Renal cortex interstitium (tissue), 11 donors: ENCODE data around the gene PAAF1. TPM values are rescaled to one million over a fixed set of nuclear protein-coding genes. Genes with fewer than 3 reads are reported as not detected.

Source experiments
- DNase-seq, 11 donors: peaks; one replicate each; pipeline ENCODE4 v3.0.0-alpha.2; 2013; ENCODE audit warnings: low read depth in 9 of 11, low spot score in 4 of 11; ENCODE audit errors: extremely low read depth in 1 of 11
- polyA plus RNA-seq, 3 donors: library from polyadenylated mRNA; unstranded; fragments of 120-200 nt; gene quantifications; one replicate each; pipeline ENCODE4 v1.2.1, GENCODE V29; 2013; ENCODE audit not compliant: insufficient read length in 3 of 3

PAAF1 gene
- polyA plus RNA-seq, 3 donors, result 32.9 to 39.7 (median 36.0) TPM

DNA sequence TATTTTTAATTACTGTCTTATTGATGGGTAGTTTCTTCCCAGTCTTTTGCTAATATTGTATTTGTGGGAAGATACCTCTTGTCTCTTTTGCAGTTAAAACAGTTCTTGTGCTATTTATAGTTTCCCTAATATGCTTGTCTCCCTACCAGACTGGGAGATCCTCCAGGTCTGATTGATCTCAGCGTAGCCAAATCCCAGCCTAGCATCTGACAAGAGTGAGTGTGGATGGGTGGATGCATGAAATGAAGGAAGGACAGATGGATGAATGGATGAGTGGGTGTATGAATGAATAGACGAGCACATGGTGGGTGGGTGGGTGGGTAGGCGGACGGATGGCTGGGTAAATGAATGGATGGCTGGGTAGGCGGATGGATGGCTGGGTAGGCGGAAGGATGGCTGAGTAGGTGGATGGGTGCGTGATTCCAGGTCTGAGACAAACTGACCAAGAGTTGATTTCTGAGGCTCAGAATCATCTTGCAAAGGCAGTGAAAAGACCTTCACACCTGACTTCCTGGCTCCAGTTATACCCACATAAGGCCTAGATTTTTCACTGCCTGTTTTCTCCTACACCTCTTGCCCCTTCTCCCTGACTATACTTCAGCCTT, 85.4 kb downstream of the PAAF1 start:
- DNase-seq, result no peak

GRCh38 chr11:73963861-73964260, 87.1 kb downstream of the PAAF1 start:
- no peak for DNase-seq

DNA sequence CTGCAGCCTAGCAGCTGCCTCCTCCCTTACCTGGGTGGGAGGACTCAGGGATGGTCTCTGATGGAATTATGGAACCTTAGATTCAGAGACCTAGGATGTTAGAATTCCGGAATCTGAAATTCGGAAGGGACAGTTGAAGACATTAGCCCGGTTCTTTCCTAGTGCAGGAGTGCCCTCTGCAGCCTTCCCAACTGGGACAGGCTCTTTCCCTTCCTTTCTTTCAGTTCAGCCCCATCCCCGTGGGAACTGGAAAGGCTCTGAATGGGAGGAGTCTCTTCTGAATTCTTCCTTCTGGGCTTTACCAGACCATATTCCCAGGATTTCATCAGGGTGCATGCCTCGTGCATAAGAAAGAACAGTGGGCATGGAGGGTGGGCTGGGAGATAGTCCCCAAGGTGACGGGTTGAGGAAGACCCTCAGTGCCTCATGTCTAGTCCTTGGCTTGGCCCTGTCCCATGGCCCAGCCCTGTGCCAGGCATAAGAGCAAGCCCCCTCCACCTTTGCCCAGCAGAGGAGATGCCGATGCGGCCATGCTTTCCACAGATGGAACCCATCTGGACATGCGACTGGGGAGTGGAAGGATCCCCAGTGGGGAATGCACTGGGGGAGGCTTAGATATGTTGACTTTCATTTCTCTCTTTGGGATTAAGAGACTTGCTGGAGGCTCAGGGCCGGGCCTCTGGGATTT, 88.4 kb downstream of the PAAF1 start:
- DNase-seq, result no peak

DNA sequence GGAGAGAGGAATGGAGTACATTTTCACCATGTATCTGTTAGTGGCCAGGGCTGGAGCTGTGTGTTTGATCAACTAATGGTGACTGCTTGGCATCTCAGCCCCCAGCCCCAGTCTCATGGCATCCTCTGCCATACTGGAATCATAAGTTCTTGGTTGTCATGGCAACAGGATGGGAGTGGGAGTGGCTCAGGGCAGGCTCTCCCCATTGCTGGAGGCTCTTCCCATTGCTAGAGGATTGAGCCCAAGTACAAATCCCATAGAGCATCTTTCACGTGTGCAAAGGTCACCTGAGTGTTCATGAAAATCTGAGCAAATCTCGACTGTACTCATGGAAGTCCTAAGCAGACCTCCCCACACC, 88.9 kb downstream of the PAAF1 start:
- no peak for DNase-seq

- no peak for DNase-seq
These were observed 91.7 kb downstream of the PAAF1 start for GRCh38 chr11:73968356-73968966.

- no peak for DNase-seq
These were observed 92.3 kb downstream of the PAAF1 start for GRCh38 chr11:73969091-73969490.

GRCh38 chr11:73969991-73970800, 93.4 kb downstream of the PAAF1 start:
- DNase-seq, result no peak

- no peak for DNase-seq
These were observed 94.4 kb downstream of the PAAF1 start for GRCh38 chr11:73971175-73971719.

- no peak for DNase-seq
These were observed 95.4 kb downstream of the PAAF1 start for GRCh38 chr11:73972187-73972586.

DNA sequence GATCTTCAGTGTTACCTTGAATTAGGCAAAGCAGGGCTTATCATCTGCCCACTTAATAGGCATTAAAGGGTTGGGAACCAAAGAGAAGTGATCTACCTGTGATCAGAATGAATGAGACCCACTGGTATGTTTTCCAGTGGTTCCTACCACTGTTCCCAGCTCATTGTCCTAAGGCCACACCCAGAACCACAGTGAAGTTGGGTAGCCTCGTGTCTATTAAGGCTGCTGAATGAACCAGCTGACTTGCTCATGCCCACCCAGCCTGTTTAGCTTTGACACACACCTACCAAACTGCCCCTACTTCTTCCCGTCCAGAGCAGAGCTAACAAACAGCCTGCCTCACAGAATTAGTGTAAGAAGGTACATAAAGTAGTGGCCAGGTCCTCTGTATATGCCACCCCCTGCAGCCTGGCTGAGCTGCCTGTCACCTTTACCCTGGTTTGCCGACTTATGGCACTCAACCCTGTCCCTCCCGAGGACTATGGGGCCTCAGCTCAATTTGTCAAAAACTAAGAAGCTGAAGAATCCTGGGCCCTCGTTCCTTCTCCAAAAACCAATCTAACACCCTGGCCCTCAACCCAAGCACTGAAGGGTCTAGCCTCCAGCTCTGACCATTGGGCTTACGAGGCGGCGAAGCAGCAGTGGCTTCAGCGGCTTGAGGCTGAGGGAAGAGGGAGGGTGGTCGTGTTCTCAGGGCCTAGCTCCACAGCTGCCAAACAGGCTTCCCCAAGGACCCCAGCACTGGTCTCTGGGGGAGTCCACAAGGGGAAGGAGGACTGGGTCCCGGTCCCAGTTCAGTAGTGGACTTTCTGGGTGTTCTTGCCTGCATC, 96.0 kb downstream of the PAAF1 start:
- no peak for DNase-seq

- no peak for DNase-seq
These were observed 98.0 kb downstream of the PAAF1 start for GRCh38 chr11:73974604-73975478.

DNA sequence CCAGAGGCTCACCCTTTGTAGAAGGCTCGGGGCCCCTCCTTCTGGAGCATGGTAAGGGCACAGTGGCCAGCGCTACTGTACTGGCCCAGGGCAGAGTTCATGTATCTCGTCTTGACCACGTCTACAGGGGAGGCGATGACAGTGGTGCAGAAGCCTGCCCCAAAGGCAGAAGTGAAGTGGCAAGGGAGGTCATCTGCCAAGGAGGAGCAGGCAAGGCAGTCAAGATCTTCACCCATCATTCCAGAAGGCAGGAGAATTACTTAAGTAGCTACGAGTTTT, 98.6 kb downstream of the PAAF1 start:
- no peak for DNase-seq

- DNase-seq, result no peak
These were observed 99.8 kb downstream of the PAAF1 start for GRCh38 chr11:73976451-73977151.

DNA sequence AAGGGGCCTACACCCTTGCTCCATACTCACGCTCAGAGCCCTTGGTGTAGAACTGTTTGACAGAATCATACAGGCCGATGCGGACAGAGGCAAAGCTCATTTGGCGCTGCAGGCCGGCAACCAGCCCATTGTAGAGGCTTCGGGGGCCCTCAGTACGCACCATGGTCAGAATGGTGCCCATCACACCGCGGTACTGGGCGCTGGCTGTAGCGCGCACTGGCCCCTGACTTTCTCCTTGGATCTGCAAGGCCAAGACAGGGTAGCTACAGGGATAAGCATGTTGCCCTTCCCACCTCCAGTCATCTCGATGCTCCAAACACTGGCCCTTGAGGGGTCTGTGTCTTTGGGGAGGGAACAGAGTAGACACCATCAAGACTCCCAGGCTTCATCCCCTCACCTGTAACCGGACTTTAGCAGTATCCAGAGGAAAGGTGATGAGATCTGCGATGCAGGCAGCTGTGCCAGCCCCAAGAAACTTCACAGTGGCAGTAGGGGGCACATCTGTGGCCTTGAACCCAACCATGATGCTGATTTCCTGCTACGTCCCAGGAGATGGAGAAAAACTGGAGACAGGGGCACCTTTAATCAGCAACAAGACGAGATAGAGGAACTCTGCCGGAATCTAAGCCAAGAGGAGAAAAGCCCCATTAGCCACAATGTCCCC, 101.2 kb downstream of the PAAF1 start:
- no peak for DNase-seq

DNA sequence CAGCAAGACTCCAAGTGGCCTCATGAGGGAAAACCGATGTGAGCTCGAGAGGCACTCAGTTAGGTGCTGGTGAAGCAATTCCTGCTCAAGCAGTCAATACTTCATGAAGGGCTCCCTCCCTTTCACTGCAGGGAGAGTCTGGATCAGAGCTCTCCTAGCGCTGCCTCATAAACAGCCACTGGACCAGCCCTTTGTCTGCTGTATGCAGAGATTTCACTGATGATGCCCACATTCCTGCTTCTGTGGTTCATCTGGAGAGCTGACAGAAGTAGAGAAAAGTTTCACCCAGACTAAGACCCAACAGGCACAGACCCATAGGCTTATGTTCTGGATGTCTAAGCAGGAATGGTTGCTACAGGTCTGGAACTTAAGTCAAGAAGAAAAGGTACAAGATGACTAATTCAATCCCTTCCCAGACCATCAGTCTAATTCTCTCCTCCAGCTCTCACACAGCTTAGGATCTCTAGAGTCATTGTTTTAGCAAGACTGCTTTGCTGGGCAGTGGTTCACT, 101.8 kb downstream of the PAAF1 start:
- DNase-seq, result no peak

GRCh38 chr11:73980001-73980961, 103.5 kb downstream of the PAAF1 start:
- DNase-seq, result peak in 5 of 11 donors; percentile 31 to 51 (median 46)
